VCaP (cell line): ENCODE data around the gene GATAD2A.
"Not testable (repeated sequence)": the region's sequence is repeated elsewhere in the genome, so short reads cannot be mapped to it uniquely, and the experiment has no call there.

Experiments used
- H3K27ac ChIP-seq: fragments of 450-650 bp; 2 replicates; pipeline ENCODE4 v1.5.1; 2017
- TF ChIP-seq, protein P1 (sequence below): fragments of 450-650 bp; conservative IDR thresholded peaks from 2 replicates; pipeline ENCODE4 v1.5.1; 2017; ENCODE audit warnings: mild to moderate bottlenecking, moderate library complexity

GATAD2A gene

DNA sequence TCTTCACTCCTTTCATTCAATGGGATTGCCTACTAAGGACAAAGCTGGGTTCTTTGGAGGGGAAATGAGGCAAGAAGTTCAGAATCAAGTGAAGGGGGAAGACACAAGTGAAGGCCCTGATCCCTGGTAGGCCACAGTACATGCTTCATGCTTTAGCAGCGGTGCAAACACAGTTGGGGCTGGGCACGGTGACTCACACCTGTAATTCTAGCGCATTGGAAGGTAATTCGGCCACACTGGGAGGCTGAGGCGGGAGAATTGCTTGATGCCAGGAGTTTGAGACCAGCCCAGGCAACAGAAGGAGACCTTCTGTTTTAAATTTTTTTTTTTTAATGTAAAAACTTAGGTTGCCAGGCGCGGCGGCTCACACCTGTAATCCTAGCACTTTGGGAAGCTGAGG lies 23.4 kb upstream of the GATAD2A start:
- H3K27ac ChIP-seq, result no peak overlapping the region
- TF ChIP-seq, protein P1, sequence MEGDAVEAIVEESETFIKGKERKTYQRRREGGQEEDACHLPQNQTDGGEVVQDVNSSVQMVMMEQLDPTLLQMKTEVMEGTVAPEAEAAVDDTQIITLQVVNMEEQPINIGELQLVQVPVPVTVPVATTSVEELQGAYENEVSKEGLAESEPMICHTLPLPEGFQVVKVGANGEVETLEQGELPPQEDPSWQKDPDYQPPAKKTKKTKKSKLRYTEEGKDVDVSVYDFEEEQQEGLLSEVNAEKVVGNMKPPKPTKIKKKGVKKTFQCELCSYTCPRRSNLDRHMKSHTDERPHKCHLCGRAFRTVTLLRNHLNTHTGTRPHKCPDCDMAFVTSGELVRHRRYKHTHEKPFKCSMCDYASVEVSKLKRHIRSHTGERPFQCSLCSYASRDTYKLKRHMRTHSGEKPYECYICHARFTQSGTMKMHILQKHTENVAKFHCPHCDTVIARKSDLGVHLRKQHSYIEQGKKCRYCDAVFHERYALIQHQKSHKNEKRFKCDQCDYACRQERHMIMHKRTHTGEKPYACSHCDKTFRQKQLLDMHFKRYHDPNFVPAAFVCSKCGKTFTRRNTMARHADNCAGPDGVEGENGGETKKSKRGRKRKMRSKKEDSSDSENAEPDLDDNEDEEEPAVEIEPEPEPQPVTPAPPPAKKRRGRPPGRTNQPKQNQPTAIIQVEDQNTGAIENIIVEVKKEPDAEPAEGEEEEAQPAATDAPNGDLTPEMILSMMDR, result no peak

DNA sequence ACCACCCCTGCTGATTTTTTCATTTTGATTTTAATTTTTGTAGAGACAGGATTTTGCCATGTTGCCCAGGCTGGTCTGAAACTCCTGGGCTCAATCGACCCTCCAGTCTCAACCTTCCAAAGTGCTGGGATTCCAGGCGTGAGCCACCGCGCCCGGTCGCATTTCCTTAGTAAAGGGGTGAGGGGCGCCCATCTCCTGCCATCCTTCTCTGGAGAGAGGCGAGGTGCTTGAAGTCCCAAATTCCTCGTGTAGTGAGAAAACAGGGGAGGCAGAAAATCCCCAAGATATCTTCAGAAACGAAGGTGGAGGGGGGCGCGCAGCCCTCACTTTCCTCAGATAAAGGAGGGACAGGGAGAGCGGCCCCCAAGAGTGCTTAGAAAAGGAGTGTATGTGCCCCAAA lies 21.0 kb upstream of the GATAD2A start:
- TF ChIP-seq, protein P1, result no peak
- H3K27ac ChIP-seq, result peak overlapping the region; percentile 71; the same call in 1 of the 2 replicates

DNA sequence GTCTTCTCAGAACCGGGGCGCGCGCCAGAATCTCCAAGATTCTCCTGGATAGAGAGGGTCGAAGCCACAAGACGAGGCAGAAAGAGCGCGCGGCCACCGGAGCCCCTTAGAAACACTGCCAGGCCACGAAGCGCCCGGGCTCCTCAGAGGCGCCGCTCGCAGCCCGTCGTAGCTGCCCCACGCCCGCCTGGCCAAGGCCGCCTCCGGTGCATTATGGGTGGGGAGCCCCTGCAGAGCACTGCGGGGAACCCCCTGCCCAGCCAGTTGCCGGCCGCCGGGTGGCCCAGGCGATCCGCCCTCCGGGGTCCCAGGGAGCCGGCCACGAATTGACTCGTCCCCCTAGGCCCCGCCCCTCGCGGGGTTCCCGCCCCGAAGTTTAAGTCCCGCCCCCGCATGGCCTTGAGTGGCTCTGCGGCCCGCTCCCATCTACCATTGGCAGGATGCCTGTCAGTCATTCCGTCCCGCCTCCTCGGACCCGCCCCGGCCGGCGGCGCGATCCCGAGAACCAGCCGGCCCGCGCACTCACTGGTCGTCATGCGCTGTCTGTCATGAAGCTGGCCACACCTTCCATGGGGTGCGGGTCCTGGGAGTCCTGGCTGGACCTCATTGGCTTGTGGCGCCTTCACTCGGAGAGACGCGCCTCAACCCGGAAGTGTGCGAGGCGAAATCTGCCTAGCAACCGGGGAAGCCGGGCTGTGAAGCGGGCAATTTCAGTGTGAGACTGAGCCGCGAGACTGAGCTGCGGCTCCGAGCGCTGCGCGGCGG lies 20.2 kb upstream of the GATAD2A start:
- H3K27ac ChIP-seq, result peak overlapping the region; percentile 71
- TF ChIP-seq, protein P1, result no peak

DNA sequence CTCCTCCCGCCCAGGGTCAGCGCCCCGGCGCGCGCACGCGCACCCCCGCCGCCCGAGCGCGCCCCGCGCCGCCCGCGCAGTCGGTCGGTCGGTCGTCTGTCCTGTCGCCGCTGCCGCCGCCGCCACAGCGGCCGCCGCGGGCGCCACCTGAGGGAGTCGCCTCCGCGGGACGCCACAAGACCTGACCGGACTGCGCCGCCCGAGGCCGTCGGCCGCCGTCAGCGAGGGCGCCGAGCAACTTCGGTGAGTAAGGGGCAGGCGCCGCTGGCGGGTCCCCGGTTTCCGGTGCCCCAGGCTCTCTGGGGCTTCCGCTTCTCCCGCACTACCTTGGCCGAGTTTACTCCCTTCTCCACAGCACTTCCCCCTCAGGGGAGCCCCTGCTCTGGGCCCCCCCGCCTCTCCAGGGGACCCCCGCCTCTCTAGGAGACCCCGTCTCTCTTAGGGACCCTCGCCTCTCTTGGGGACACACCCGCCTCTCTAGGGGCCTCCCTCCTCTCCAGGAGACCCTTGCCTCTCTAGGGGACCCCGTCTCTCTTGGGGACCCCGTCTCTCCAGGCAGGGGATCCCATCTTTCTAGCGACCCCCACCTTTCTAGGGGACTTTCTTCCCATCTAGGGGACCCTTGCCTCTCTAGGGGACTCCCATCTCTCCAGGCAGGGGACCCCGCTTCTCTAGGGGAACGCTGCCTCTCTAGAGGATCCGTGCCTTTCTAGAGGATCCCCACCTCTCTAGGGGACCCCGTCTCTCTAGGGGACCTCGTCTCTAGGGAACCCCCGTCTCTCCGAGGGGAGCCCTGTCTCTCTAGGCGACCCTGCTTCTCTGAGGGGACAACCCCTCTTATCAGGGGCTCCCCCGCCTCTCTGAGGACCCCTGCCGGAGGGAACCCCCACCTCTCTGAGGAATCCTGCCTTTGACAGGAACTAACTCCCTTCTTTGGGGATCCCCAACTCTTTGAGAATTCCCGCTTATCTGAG lies 19.3 kb upstream of the GATAD2A start:
- peak overlapping the region; percentile 71 for H3K27ac ChIP-seq
- TF ChIP-seq, protein P1, result no peak

DNA sequence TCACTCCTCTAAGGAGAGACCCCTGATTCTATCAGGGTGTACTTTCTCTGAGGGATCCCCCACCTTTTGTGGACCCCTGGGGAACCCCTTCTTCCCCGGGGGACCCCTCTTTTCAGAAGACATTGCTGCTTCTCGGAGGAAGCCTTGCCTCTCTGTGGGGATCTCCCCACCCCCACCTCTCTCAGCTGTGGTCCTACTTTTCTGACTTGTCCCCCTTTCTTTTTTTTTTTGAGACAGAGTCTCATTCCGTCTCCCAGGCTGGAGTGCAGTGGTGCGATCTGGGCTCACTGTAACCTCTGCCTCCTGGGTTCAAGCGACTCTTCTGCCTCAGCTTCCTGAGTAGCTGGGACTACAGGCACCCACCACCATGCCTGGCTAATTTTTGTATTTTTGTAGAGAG lies 18.4 kb upstream of the GATAD2A start:
- H3K27ac ChIP-seq, result no peak overlapping the region
- TF ChIP-seq, protein P1, result no peak

DNA sequence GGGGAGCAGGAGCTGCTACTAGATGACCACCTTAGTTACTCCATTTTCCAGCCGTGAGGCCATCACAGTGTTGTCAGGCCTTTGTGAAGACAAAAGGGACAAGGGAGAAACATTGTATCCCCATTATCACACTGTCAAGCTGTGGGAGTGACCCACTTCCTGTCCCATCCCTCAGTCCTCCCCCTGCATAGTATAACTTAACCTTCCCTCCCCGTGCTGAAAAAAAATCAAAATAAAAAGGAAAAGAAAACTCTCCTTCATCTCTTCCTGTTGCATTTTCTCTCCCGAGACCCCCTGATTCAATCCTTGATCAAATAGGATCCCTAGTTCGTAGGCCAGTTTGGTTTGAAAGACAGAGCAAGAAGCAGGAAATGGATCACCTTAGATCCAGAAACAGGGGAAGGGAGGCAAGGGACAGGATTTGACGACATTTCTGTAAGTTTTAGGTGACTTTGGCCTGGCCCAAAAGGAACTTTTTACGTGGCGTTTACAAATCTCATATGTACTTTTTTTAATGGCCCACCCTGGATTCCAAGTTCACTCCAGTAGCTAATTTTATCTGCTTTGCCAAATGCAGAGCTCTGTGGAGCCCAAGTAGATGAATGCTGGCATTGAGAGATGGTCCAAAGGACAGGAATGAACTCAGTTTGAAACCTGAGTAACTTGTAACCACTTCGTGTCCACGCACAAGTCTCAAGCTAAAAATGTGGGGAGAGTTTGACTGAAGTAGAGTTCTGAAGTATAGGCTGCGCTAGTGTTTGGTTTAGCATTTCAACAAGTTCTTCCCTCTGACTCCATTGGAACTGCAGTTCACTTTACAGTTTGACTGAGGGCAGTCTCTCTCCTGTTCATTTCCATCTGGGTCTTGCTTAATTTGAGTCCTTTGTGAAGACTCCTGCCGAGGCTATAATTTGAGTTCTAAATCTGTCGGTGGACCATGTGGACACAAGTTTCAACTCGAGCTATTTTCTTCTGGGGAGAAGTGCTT lies 16.6 kb upstream of the GATAD2A start:
- H3K27ac ChIP-seq, result no peak overlapping the region
- TF ChIP-seq, protein P1, result no peak

DNA sequence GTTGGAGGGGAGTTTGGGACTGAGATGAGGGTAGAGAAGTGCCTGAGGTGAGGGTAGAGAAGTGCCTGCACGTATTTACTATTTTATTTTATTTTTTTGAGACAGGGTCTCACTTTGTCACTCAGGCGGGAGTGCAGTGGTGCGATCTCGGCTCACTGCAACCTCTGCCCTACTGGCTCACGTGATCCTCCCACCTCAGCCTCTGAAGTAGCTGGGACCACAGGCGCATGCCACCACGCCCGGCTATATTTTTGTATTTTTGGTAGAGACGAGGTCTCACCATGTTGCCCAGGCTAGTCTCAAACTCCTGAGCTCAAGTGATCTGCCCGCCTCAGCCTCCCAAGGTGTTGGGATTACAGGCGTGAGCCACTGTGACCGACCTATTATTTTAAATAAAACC lies 15.8 kb upstream of the GATAD2A start:
- not testable (repeated sequence) for H3K27ac ChIP-seq

DNA sequence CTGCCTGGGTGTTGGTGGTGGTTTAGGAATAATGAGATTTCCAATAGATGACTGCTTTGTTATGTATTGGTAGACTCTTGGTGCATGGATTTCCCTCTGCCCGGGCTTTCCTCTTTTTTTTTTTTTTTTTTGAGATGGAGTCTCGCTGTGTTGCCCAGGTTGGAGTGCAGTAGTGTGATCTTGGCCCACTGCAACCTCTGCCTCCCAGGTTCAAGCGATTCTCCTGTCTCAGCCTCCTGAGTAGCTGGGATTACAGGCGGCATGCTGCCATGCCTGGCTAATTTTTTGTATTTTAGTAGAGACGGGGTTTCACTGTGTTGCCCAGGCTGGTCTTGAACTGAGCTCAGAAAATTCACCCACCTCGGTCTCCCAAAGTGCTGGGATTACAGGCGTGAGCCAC lies 11.1 kb upstream of the GATAD2A start:
- H3K27ac ChIP-seq, result not testable (repeated sequence)
